ENCODE results near the gene INO80B. TPM values are rescaled to one million over a fixed set of nuclear protein-coding genes. Genes with fewer than 3 reads are reported as not detected.
A peak's percentile ranks its signal among the peaks of the same experiment; 100 is the strongest.

The INO80B gene
- total and polyA plus RNA-seq, 9 of the 15 experiments (the other 6 are each of a cell fraction or from before 2014, with no cell fraction given) = 0.41 to 22.6 (median 9.0) TPM

DNA sequence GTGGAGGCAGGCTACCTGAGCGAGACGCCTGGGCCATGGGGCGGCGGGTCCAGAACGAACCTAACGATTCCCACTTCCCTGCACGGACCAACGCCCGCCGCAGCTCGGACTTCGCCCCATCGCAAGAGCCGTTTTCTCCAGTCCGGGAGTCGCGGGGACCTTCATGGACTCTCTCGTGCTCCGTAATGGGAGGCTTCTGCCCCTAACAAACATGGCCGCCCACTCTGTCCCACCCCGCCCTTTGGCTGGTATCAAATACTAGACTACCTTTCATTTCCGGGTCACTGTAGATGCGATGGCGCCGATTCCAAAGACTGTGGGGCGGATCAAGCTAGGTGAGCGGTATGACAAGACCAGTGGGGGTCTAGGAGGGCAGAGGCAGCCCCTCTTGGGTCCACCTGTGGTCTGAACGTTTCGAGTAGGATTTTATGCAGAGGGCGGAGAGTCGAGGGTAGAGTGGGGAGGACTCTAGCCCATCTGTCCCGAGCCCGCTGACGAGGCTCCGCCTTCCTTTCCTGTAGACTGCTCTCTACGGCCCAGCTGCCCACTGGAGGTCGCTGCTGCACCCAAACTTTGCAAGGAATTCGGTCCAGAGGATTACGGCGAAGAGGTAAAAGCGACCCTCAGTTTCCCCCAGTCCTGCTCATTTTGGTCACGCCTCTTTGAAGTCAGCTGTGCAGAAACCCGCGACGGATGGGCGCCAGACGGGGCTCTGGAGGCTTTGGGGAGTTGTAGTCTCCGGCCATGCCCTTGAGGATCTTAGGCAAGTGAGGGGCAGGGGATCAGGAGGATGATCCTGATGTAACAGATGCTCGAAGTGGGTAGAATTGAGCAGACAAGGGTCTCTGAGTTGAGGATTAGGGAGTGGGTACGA lies 28.2 kb downstream of the INO80B start, which contains the start of the genes CCDC142 and TTC31 (continued):
- TF ChIP-seq KDM5B (IDR thresholded peaks at IDR 0.05; ENCODE audit: insufficient replicate concordance, low read depth, low read length) = peak; percentile 57
- peak; percentile 26; the same call in 1 of the 2 replicates for TF ChIP-seq DMBX1 (CRISPR knock-in tag; IDR thresholded peaks at IDR 0.05; ENCODE audit: borderline replicate concordance)
- TF ChIP-seq, protein P1, sequence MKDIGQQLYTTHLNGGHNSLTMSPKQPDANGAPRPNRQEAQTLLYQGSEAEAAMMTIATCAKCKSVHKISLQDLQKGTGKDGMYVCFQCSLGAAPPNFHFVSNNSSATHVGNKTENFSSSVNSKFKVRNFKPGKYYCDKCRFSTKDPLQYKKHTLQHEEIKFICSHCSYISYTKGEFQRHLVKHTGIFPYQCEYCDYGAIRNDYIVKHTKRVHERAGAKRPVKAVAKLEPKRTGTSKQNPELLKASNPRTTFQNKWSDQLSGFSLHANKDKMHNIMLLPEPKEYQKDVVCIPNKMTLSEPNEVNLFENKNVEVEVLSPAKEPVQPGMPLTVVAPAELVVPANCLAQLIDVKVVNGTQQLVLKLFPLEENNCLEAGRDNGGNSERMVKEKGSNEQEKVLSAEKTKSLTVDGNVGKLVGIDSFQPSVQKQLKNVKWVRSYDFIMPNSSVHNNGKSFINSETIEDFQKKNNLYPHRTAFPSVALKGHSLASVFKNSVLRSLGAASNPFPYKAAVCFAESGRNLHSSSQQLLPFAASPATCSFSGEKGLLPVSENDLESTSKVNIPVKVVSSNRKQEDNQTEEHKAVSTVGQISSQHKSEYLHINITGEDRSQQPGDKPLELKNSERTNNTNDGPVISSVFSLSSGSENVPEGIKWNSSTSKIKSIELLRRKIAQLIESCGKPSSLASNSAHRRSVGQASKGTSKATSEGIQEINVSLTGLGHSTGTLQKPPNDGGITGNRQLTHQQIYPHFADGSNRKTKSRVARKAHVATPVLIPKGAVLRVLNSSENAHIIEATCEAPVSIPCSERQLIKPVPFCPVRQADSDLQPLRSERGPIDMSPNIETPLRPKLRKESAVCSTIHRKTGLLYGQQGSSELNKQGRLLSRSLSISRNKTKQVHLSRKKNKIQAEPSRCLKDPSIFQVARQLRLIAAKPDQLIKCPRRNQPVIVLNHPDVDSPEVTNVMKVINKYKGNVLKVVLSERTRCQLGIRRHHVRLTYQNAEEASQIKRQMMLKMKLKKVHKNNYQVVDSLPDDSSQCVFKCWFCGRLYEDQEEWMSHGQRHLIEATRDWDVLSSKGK (CRISPR knock-in tag; IDR thresholded peaks at IDR 0.05) = no peak
- TF ChIP-seq, protein P2, sequence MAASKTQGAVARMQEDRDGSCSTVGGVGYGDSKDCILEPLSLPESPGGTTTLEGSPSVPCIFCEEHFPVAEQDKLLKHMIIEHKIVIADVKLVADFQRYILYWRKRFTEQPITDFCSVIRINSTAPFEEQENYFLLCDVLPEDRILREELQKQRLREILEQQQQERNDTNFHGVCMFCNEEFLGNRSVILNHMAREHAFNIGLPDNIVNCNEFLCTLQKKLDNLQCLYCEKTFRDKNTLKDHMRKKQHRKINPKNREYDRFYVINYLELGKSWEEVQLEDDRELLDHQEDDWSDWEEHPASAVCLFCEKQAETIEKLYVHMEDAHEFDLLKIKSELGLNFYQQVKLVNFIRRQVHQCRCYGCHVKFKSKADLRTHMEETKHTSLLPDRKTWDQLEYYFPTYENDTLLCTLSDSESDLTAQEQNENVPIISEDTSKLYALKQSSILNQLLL (CRISPR knock-in tag; IDR thresholded peaks at IDR 0.05; ENCODE audit: borderline replicate concordance) = no peak
- TF ChIP-seq SPI1 (IDR thresholded peaks at IDR 0.05; ENCODE audit: borderline replicate concordance, low read depth, low read length) = 0 out of 2 replicates have a peak, but pooled peaks have one; percentile 24
- TF ChIP-seq DPF2 (IDR thresholded peaks at IDR 0.05) = peak; percentile 27; the same call in 1 of the 2 replicates
- TF ChIP-seq, protein P3, sequence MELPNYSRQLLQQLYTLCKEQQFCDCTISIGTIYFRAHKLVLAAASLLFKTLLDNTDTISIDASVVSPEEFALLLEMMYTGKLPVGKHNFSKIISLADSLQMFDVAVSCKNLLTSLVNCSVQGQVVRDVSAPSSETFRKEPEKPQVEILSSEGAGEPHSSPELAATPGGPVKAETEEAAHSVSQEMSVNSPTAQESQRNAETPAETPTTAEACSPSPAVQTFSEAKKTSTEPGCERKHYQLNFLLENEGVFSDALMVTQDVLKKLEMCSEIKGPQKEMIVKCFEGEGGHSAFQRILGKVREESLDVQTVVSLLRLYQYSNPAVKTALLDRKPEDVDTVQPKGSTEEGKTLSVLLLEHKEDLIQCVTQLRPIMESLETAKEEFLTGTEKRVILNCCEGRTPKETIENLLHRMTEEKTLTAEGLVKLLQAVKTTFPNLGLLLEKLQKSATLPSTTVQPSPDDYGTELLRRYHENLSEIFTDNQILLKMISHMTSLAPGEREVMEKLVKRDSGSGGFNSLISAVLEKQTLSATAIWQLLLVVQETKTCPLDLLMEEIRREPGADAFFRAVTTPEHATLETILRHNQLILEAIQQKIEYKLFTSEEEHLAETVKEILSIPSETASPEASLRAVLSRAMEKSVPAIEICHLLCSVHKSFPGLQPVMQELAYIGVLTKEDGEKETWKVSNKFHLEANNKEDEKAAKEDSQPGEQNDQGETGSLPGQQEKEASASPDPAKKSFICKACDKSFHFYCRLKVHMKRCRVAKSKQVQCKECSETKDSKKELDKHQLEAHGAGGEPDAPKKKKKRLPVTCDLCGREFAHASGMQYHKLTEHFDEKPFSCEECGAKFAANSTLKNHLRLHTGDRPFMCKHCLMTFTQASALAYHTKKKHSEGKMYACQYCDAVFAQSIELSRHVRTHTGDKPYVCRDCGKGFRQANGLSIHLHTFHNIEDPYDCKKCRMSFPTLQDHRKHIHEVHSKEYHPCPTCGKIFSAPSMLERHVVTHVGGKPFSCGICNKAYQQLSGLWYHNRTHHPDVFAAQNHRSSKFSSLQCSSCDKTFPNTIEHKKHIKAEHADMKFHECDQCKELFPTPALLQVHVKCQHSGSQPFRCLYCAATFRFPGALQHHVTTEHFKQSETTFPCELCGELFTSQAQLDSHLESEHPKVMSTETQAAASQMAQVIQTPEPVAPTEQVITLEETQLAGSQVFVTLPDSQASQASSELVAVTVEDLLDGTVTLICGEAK (IDR thresholded peaks at IDR 0.05) = peak; percentile 95
- TF ChIP-seq, protein P3 (CRISPR knock-in tag; IDR thresholded peaks at IDR 0.05) = no peak
- TF ChIP-seq, protein P4, sequence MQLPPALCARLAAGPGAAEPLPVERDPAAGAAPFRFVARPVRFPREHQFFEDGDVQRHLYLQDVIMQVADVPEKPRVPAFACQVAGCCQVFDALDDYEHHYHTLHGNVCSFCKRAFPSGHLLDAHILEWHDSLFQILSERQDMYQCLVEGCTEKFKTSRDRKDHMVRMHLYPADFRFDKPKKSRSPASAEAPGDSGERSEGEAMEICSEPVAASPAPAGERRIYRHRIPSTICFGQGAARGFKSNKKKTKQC (CRISPR knock-in tag; IDR thresholded peaks at IDR 0.05) = peak; percentile 6; the same call in 1 of the 2 replicates
- peak; percentile 71 for TF ChIP-seq CREM (IDR thresholded peaks at IDR 0.05; ENCODE audit: low read depth)

Measured in K562 (cell line).